ENCODE data around the gene NBEAL1. TPM values are rescaled to one million over a fixed set of nuclear protein-coding genes. Genes with fewer than 3 reads are reported as not detected.

Gene NBEAL1
- total RNA-seq, 1 donor from 2014 or later: 11.6 TPM

- Mint-ChIP-seq H3K36me3 (ENCODE audit: low read depth, unreplicated experiment) (no peaks in the 10 kb centered on the region), H3K27me3 (ENCODE audit: unreplicated experiment) (no peaks in the 10 kb centered on the region), H3K4me3 (ENCODE audit: unreplicated experiment) (peak overlapping the region; percentile 34), H3K4me1 (ENCODE audit: unreplicated experiment) (peaks cover 11% of the 10 kb centered on the region), H3K27ac (ENCODE audit: unreplicated experiment) (peak overlapping the region; percentile 44), H3K9me3 (ENCODE audit: unreplicated experiment) (no peaks in the 10 kb centered on the region)
- no peak for DNase-seq (ENCODE audit: low spot score)
- TF ChIP-seq CTCF (IDR thresholded peaks at IDR 0.05; ENCODE audit: unreplicated experiment): no peak
Measured at GRCh38 chr2:203016716-203017115, 2.0 kb downstream of the NBEAL1 start.

GRCh38 chr2:203018181-203018580 is 3.5 kb downstream of the NBEAL1 start:
- DNase-seq (ENCODE audit: low spot score): no peak
- no peaks in the 10 kb centered on the region for H3K36me3 Mint-ChIP-seq (ENCODE audit: low read depth, unreplicated experiment)
- H3K9me3 Mint-ChIP-seq (ENCODE audit: unreplicated experiment): no peaks in the 10 kb centered on the region
- H3K27ac Mint-ChIP-seq (ENCODE audit: unreplicated experiment): peak overlapping the region; percentile 4
- peaks cover 11% of the 10 kb centered on the region for H3K4me1 Mint-ChIP-seq (ENCODE audit: unreplicated experiment)
- H3K4me3 Mint-ChIP-seq (ENCODE audit: unreplicated experiment): no peak overlapping the region
- TF ChIP-seq CTCF (IDR thresholded peaks at IDR 0.05; ENCODE audit: unreplicated experiment): no peak
- no peaks in the 10 kb centered on the region for H3K27me3 Mint-ChIP-seq (ENCODE audit: unreplicated experiment)

- Mint-ChIP-seq H3K27ac (ENCODE audit: unreplicated experiment) (no peak overlapping the region), H3K4me3 (ENCODE audit: unreplicated experiment) (no peak overlapping the region), H3K36me3 (ENCODE audit: low read depth, unreplicated experiment) (no peaks in the 10 kb centered on the region), H3K4me1 (ENCODE audit: unreplicated experiment) (peaks cover 11% of the 10 kb centered on the region), H3K27me3 (ENCODE audit: unreplicated experiment) (no peaks in the 10 kb centered on the region), H3K9me3 (ENCODE audit: unreplicated experiment) (no peaks in the 10 kb centered on the region)
- no peak for DNase-seq (ENCODE audit: low spot score)
- TF ChIP-seq CTCF (IDR thresholded peaks at IDR 0.05; ENCODE audit: unreplicated experiment): no peak
Measured at GRCh38 chr2:203019142-203019541, 4.5 kb downstream of the NBEAL1 start.

- Mint-ChIP-seq H3K4me3 (ENCODE audit: unreplicated experiment) (no peak overlapping the region), H3K9me3 (ENCODE audit: unreplicated experiment) (no peaks in the 10 kb centered on the region), H3K27me3 (ENCODE audit: unreplicated experiment) (peaks cover 3% of the 10 kb centered on the region), H3K36me3 (ENCODE audit: low read depth, unreplicated experiment) (no peaks in the 10 kb centered on the region), H3K4me1 (ENCODE audit: unreplicated experiment) (peaks cover 7% of the 10 kb centered on the region), H3K27ac (ENCODE audit: unreplicated experiment) (no peak overlapping the region)
- DNase-seq (ENCODE audit: low spot score): no peak
- TF ChIP-seq CTCF (IDR thresholded peaks at IDR 0.05; ENCODE audit: unreplicated experiment): no peak
Measured at GRCh38 chr2:203021991-203022390, 7.3 kb downstream of the NBEAL1 start.

- no peak overlapping the region for H3K27ac Mint-ChIP-seq (ENCODE audit: unreplicated experiment)
- peaks cover 3% of the 10 kb centered on the region for H3K27me3 Mint-ChIP-seq (ENCODE audit: unreplicated experiment)
- H3K36me3 Mint-ChIP-seq (ENCODE audit: low read depth, unreplicated experiment): no peaks in the 10 kb centered on the region
- no peak overlapping the region for H3K4me3 Mint-ChIP-seq (ENCODE audit: unreplicated experiment)
- peaks cover 6% of the 10 kb centered on the region for H3K4me1 Mint-ChIP-seq (ENCODE audit: unreplicated experiment)
- no peaks in the 10 kb centered on the region for H3K9me3 Mint-ChIP-seq (ENCODE audit: unreplicated experiment)
- no peak for DNase-seq (ENCODE audit: low spot score)
- no peak for TF ChIP-seq CTCF (IDR thresholded peaks at IDR 0.05; ENCODE audit: unreplicated experiment)
Measured at GRCh38 chr2:203022751-203023150, 8.1 kb downstream of the NBEAL1 start.

Data from endothelial cell (in vitro differentiated cells).